K562 (cell line): Measurements from ENCODE around the gene RCOR1. TPM values are rescaled to one million over a fixed set of nuclear protein-coding genes. Genes with fewer than 3 reads are reported as not detected.

ENCODE experiments used
- ATAC-seq: fragments of 200-7000 bp; cut with Tn5 transposase; 3 replicates; pipeline ENCODE4 v1.9.1; 2020; ENCODE audit warnings: moderate library complexity
- BruUV-seq: library from RNA; stranded (reverse); fragments of 400-500 nt; replicated peaks from 2 replicates; lab custom pipeline; 2021; lab: Mats Ljungman, UMichigan
- CTCF ChIA-PET: fragments of 300-600 bp; formaldehyde crosslinking; extraction: SDS; loops from one replicate; lab custom pipeline; 2021; ENCODE audit warnings: low intra/inter-chr PET ratio; lab: Yijun Ruan, JAX
- POLR2A ChIA-PET: fragments of 300-600, 350-650 bp; sonication (Branson Sonifier 250); formaldehyde crosslinking; extraction: SDS; loops from one replicate; lab custom pipeline; 2021; ENCODE audit warnings: antibody characterized with exemption, inconsistent platforms; lab: Yijun Ruan, JAX
- DNase-seq, 4 experiments: peaks; one replicate each; pipeline versions ENCODE4 v3.0.0 to v3.0.0-alpha.2; 2011 to 2018; ENCODE audit warnings: low spot score in 3 of 4, mixed read lengths in 3 of 4; ENCODE audit errors: extremely low read depth in 1 of 4
- FAIRE-seq: peaks from 2 replicates; lab custom pipeline; 2011; peaks lifted over from hg19 to GRCh38; lab: Jason Lieb, UNC
- H2AFZ ChIP-seq: 2 replicates; pipeline ENCODE4 v1.6.0; 2011; ENCODE audit warnings: low read depth, low read length, control low read depth, inconsistent platforms
- H3K27ac ChIP-seq: fragments of 200-600 bp; 3 replicates; pipeline ENCODE4 v1.8.0; 2011; ENCODE audit warnings: low read depth, mild to moderate bottlenecking, control low read depth, inconsistent platforms, low read length, moderate library complexity, mixed read lengths; ENCODE audit errors: extremely low read depth
- H3K27me3 ChIP-seq, 2 experiments: fragments of 300-600 bp in 1 of 2; 2 replicates in 1 of 2; 3 replicates in 1 of 2; pipeline versions ENCODE4 v1.6.0 to v1.8.0; 2011; ENCODE audit warnings: inconsistent platforms in 2 of 2, low read length in 2 of 2, mild to moderate bottlenecking in 1 of 2, mixed read lengths in 1 of 2, moderate library complexity in 1 of 2; ENCODE audit not compliant: control insufficient read depth in 2 of 2, insufficient read depth in 2 of 2
- H3K36me3 ChIP-seq: fragments of 300-600 bp; 3 replicates; pipeline ENCODE4 v1.8.0; 2011; ENCODE audit warnings: mild to moderate bottlenecking, low read length, inconsistent platforms; ENCODE audit not compliant: control insufficient read depth, insufficient read depth
- H3K4me1 ChIP-seq, 2 experiments: fragments of 200-600 bp in 1 of 2; replicated peaks in 1 of 2; 2 replicates in 1 of 2; 3 replicates in 1 of 2; pipeline versions ENCODE4 v1.5.1 to v1.8.0; 2011; ENCODE audit warnings: inconsistent platforms in 2 of 2, low read length in 2 of 2, mild to moderate bottlenecking in 1 of 2, mixed read lengths in 1 of 2, moderate library complexity in 1 of 2; ENCODE audit not compliant: control insufficient read depth in 2 of 2, insufficient read depth in 2 of 2
- H3K4me2 ChIP-seq: 2 replicates; pipeline ENCODE4 v1.6.1; 2011; ENCODE audit warnings: low read length, control low read depth, inconsistent platforms, mixed read lengths; ENCODE audit not compliant: insufficient read depth
- H3K4me3 ChIP-seq: fragments of 200-600 bp; sonication (generic), shearing (Covaris generic); 2 replicates; pipeline ENCODE4 v1.5.1; 2016; ENCODE audit warnings: control low read depth, inconsistent platforms
- H3K79me2 ChIP-seq: fragments of 200-600 bp; 3 replicates; pipeline ENCODE4 v1.8.0; 2011; ENCODE audit warnings: low read length, inconsistent platforms; ENCODE audit not compliant: control insufficient read depth, insufficient read depth
- H3K9ac ChIP-seq, 2 experiments: 2 replicates each; pipeline versions ENCODE4 v1.6.0 to v1.6.1; 2011; ENCODE audit warnings: low read depth in 2 of 2, low read length in 2 of 2, control low read depth in 1 of 2, inconsistent platforms in 1 of 2, mild to moderate bottlenecking in 1 of 2, mixed read lengths in 1 of 2; ENCODE audit not compliant: insufficient read depth in 1 of 2
- H3K9me1 ChIP-seq: one replicate; pipeline ENCODE4 v1.6.0; 2011; ENCODE audit warnings: inconsistent platforms, mild to moderate bottlenecking, low read length, moderate library complexity; ENCODE audit not compliant: control insufficient read depth, insufficient read depth
- H3K9me3 ChIP-seq: replicated peaks from 2 replicates; pipeline ENCODE4 v1.5.1; 2011; ENCODE audit warnings: low read depth, low read length, inconsistent platforms; ENCODE audit not compliant: control insufficient read depth, insufficient read depth
- H4K20me1 ChIP-seq: replicated peaks from 2 replicates; pipeline ENCODE4 v1.6.1; 2011; ENCODE audit warnings: low read length, inconsistent platforms, mixed read lengths; ENCODE audit not compliant: control insufficient read depth, insufficient read depth
- PTRF ChIP-seq: fragments of 450-650 bp; IDR thresholded peaks from 2 replicates; pipeline ENCODE4 v1.6.1; 2016; ENCODE audit warnings: mild to moderate bottlenecking, missing genetic modification characterization, missing compliant biosample characterization
- SLC30A9 ChIP-seq: fragments of 250-450 bp; sonication (Bioruptor Pico); IDR thresholded peaks from 2 replicates; pipeline ENCODE4 v1.8.0; 2022; ENCODE audit warnings: mild to moderate bottlenecking, moderate library complexity
- WGBS: fragments of 100-300 bp; shearing (Covaris generic); methylation state at CpG from one replicate; pipeline ENCODE4 v1.1.6; 2016; ENCODE audit warnings: low coverage, mixed read lengths; ENCODE audit not compliant: insufficient coverage; ENCODE audit errors: missing lambda C conversion rate; 5-methylcytosine and 5-hydroxymethylcytosine counted together
- in situ Hi-C: fragments of 300-500 bp; cut with MboI; formaldehyde crosslinking; loops from 4 replicates; pipeline ENCODE4 v1.15.0; 2018; ENCODE audit warnings: inconsistent platforms, mixed read lengths
- intact Hi-C: fragments of 100-400 bp; cut with micrococcal nuclease; formaldehyde crosslinking; loops from 2 replicates; pipeline ENCODE4 v1.14.2; 2022
- polyA plus RNA-seq, 8 experiments: library from polyadenylated mRNA; depleted of rRNA in 4 of 8; stranded (reverse) in 5 of 8; unstranded in 3 of 8; fragments of >200 nt; fragmentation: Nextera tagmentation in 2 of 8; fragmentation: Illumina TruSeq in 1 of 8; extraction: Ambion mirVana in 2 of 8; extraction: Trizol in 1 of 8; gene quantifications; 2 replicates each; pipeline versions ENCODE4 v1.2.1 to v1.2.3, GENCODE V29; 2011 to 2014; ENCODE audit warnings: inconsistent platforms in 1 of 8, missing spikeins in 1 of 8
- total RNA-seq, 7 experiments: library from RNA; depleted of rRNA in 6 of 7; stranded (reverse); fragments of >200 nt in 6 of 7; fragmentation: Illumina TruSeq in 2 of 7; extraction: Trizol in 2 of 7; gene quantifications; 2 replicates each; pipeline versions ENCODE4 v1.2.1 to v1.2.3, GENCODE V29; 2011 to 2021; ENCODE audit warnings: low replicate concordance in 1 of 7
- TF ChIP-seq, protein P1 (sequence below): sonication (generic); formaldehyde crosslinking; IDR thresholded peaks from 2 replicates; pipeline ENCODE4 v1.8.1; 2023; ENCODE audit warnings: mild to moderate bottlenecking, missing genetic modification reagents
- TF ChIP-seq, protein P2 (sequence below): sonication (generic); formaldehyde crosslinking; IDR thresholded peaks from 2 replicates; pipeline ENCODE4 v1.8.1; 2023; ENCODE audit warnings: mild to moderate bottlenecking, missing genetic modification reagents, moderate library complexity

The RCOR1 gene
- total and polyA plus RNA-seq, 9 of the 15 experiments (the other 6 are each of a cell fraction or from before 2014, with no cell fraction given): 8.5 to 47.9 (median 20.9) TPM

DNA sequence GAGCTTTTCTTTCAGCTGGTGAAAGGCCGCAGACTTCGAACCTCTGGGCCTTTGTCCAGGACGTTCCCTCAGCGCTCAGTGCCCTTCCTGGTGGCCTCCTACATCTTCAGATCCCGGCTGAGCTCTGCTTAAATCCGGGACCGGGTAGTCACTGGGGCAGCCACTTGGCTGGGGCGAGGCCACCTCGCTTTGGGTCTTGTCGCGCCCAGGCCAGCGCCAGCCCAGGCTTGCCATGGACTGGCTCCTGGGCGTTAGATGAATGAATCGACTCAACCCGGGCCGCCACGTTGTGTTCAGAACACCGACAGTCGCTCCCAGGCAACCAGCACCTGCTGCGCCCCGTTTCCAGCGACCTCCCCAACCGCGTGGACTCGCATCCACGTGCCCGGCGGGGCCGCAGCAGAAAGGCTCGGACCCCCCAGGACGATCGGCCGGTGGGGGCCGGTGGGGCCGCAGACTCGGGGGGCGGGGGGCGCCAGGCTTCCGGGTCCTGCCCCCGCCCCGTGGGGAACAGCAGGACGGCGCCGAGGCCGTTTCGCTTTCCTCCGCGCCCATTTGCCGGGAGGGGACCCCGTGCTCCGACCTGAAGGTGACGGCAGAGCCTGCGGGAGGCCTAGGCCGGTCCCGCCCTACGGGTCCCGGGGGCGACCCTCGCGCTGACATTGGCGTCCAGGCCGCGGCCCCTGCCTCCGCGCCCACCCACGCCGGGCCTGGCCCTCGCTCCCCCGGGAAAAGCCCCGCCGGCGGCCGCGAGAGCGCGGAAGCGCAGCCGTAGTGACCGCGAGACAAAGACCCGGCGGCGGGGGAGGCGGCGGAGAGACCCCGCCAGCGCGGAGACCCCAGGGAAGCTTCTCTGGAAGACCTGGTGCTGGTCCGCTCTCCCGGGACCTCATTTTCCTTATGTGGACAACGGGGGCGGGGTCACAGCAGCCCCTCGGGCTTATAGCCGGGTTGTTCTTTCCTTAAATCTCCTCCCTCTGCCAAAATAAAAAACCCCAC is 37.3 kb upstream of the RCOR1 start:
- H3K9me3 ChIP-seq: peaks cover 2% of the 10 kb centered on the region; the same call in 1 of the 2 replicates
- no peak overlapping the region for H2AFZ ChIP-seq
- CTCF ChIA-PET: no interaction called here
- POLR2A ChIA-PET: no interaction called here
- H3K4me1 ChIP-seq: peaks cover 20 to 40% of the 10 kb centered on the region in 2 experiments
- BruUV-seq: no TSS peak
- TF ChIP-seq SLC30A9: no peak
- TF ChIP-seq PTRF (tag): no peak
- TF ChIP-seq, protein P1, sequence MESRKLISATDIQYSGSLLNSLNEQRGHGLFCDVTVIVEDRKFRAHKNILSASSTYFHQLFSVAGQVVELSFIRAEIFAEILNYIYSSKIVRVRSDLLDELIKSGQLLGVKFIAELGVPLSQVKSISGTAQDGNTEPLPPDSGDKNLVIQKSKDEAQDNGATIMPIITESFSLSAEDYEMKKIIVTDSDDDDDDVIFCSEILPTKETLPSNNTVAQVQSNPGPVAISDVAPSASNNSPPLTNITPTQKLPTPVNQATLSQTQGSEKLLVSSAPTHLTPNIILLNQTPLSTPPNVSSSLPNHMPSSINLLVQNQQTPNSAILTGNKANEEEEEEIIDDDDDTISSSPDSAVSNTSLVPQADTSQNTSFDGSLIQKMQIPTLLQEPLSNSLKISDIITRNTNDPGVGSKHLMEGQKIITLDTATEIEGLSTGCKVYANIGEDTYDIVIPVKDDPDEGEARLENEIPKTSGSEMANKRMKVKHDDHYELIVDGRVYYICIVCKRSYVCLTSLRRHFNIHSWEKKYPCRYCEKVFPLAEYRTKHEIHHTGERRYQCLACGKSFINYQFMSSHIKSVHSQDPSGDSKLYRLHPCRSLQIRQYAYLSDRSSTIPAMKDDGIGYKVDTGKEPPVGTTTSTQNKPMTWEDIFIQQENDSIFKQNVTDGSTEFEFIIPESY (CRISPR knock-in tag): peak; percentile 43
- TF ChIP-seq, protein P2, sequence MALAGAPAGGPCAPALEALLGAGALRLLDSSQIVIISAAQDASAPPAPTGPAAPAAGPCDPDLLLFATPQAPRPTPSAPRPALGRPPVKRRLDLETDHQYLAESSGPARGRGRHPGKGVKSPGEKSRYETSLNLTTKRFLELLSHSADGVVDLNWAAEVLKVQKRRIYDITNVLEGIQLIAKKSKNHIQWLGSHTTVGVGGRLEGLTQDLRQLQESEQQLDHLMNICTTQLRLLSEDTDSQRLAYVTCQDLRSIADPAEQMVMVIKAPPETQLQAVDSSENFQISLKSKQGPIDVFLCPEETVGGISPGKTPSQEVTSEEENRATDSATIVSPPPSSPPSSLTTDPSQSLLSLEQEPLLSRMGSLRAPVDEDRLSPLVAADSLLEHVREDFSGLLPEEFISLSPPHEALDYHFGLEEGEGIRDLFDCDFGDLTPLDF: no peak
- no peaks in the 10 kb centered on the region for H3K9me1 ChIP-seq
- in situ Hi-C loops: no loop called here
- DNase-seq (peak in 1 of 4 experiments; percentile 20), FAIRE-seq (no peak), ATAC-seq (no peak)
- no peak overlapping the region for H3K4me2 ChIP-seq
- peaks cover 32% of the 10 kb centered on the region for H3K79me2 ChIP-seq
- no peaks in the 10 kb centered on the region for H3K27me3 ChIP-seq
- no peak overlapping the region for H3K4me3 ChIP-seq
- intact Hi-C loops: no loop called here
- H3K36me3 ChIP-seq: peaks cover 13% of the 10 kb centered on the region; the same call in 1 of the 3 replicates
- no peak overlapping the region for H3K27ac ChIP-seq
- over 99% methylated on average over 14 of the region's 94 CpGs for WGBS
- peak overlapping the region in 1 of 2 experiments; percentile 64; a peak in 2 of 4 replicates for H3K9ac ChIP-seq
- no peaks in the 10 kb centered on the region for H4K20me1 ChIP-seq
